ENCODE measurements around the gene SPSB1.

- no peak for TF ChIP-seq CTCF (IDR thresholded peaks at IDR 0.05 in 8 of 11, conservative IDR thresholded peaks at IDR 0.05 in 3 of 11)
- TF ChIP-seq POLR2A (IDR thresholded peaks at IDR 0.05): no peak
Observed at GRCh38 chr1:9257851-9258250, 34.8 kb upstream of the SPSB1 start.

Measured in spleen (tissue), 7 donors.